Measurements from ENCODE around the gene MLLT10.

Gene MLLT10

DNA sequence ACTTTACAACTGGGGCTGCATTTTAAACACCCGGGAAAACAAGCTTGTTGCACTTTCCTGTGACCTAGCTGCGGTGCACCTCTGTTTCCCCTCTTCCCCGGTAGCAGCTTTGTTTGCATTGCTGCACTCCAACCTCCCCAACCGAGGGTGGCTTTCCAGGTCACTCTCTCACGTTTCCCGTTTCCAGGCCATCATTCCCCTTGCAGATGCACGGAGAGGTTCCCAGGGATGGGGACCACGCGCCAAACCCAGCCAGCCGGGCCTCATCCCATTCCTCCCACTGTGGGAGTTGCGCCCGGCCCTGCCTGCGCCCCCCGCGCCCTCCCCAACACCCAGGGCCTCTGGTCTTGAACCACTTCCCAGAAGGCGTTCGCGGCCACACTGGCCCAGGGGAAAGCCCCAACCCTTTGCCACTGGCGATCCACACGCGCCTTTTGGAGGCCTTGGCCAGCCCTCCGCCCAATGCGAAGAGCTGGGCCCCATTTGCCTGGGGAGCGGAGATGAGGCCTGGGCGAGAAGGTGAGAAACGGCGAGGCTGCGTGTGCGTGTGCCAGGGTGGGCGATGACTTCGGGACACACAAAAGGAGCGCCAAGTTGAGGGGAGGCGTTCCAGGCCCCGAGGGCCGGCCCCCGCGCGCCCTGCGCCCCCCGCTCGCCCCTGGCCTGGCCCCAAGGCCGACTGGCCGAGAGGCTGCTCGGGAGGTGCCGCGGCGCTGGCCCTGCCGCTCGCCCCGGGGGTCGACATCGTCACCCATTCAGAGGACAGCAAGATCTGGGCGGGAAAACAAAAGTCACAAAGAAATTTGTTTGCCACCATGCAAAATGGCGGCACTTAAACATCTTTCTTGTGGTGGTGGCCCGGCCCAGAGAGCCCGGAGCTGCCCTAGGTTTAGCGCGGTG, 24.4 kb upstream of the MLLT10 start:
- Histone ChIP-seq H3K9ac (no peak overlapping the region), H3K4me1 (no peaks in the 10 kb centered on the region), H2AFZ (peak overlapping the region; percentile 77), H3K9me3 (ENCODE audit: control insufficient read depth, low read length) (no peaks in the 10 kb centered on the region), H3K4me2 (ENCODE audit: low read length) (no peak overlapping the region), H3K79me2 (no peaks in the 10 kb centered on the region), H3K27ac (no peak overlapping the region), H3K36me3 (ENCODE audit: control insufficient read depth, insufficient read depth, low read length) (no peaks in the 10 kb centered on the region), H3K27me3 (ENCODE audit: control insufficient read depth, insufficient read depth, low read length) (no peaks in the 10 kb centered on the region), H3K4me3 (ENCODE audit: low read depth, low read length) (no peak overlapping the region)
- TF ChIP-seq, protein P1, sequence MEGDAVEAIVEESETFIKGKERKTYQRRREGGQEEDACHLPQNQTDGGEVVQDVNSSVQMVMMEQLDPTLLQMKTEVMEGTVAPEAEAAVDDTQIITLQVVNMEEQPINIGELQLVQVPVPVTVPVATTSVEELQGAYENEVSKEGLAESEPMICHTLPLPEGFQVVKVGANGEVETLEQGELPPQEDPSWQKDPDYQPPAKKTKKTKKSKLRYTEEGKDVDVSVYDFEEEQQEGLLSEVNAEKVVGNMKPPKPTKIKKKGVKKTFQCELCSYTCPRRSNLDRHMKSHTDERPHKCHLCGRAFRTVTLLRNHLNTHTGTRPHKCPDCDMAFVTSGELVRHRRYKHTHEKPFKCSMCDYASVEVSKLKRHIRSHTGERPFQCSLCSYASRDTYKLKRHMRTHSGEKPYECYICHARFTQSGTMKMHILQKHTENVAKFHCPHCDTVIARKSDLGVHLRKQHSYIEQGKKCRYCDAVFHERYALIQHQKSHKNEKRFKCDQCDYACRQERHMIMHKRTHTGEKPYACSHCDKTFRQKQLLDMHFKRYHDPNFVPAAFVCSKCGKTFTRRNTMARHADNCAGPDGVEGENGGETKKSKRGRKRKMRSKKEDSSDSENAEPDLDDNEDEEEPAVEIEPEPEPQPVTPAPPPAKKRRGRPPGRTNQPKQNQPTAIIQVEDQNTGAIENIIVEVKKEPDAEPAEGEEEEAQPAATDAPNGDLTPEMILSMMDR (IDR thresholded peaks at IDR 0.05) = no peak

DNA sequence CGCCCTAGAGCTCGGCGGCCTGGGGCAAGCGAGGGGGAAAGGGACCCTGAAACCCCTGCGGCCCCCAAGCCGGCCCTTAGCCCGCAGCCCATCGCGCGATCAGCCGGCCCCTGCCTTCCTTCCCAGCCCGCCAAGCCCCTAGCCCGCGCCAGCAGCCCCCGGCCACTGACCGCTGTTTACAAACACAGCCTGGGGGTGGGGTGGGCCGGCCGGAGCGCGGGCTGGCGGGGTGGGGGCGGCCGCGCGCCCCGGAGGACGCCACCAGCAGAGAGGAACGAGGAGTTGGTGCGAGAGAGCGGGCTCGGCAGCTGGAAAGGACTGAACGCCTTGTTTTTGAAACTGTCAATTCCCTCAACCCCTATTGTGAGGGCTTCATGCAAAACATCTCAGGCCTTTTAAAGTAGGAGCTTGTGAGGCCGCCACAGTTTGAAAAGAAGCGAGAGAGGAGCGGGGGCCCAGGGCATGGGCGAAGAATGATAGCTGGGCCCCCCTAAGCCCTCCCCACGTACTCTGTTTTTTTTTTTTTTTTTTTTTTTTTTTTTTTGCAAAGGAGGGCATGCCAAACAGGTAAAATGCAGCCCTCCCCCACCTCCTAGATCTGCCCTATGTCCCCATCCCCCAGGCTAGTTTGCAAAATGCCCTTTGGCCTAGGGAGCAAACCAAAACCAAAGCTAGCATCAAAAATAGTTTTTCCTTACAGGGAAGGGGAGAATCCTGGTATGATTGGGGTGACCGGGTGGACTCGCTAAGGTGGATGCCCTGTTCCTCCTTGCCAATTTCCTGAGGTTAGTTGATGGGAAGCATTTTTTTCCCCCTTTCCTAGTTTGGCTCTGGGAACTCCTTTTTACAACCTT, 23.6 kb upstream of the MLLT10 start:
- no peaks in the 10 kb centered on the region for H3K79me2 ChIP-seq
- H3K27me3 ChIP-seq (ENCODE audit: control insufficient read depth, insufficient read depth, low read length) = no peaks in the 10 kb centered on the region
- H3K36me3 ChIP-seq (ENCODE audit: control insufficient read depth, insufficient read depth, low read length) = no peaks in the 10 kb centered on the region
- H3K9me3 ChIP-seq (ENCODE audit: control insufficient read depth, low read length) = no peaks in the 10 kb centered on the region
- H3K4me3 ChIP-seq (ENCODE audit: low read depth, low read length) = no peak overlapping the region
- H3K27ac ChIP-seq = no peak overlapping the region
- peak overlapping the region; percentile 77 for H2AFZ ChIP-seq
- TF ChIP-seq, protein P1 (IDR thresholded peaks at IDR 0.05) = no peak
- no peak overlapping the region for H3K4me2 ChIP-seq (ENCODE audit: low read length)
- H3K4me1 ChIP-seq = no peaks in the 10 kb centered on the region
- H3K9ac ChIP-seq = no peak overlapping the region

DNA sequence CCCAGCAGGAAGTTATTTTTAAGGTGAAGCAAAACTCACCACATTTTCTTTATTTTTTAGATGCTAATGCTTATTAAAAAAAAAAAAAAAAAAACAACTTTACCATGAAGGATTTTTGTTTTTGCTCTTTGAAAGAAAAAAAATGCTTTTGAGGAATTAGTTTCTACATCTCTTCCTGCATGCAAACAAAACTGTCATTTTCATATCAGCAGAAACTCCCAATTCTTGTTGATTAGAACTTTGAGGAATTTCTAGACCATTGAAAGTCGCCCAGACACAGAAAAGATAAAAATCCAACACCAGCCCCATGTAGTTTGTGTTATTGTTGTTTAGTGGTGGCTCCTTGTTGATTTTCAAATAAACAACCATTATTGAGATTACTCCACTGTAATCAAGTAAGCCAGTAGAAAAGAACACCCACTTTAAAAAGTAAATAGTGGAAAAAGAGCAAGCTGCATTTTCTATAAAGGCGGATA, 22.9 kb upstream of the MLLT10 start:
- Histone ChIP-seq H3K9ac (no peak overlapping the region), H3K27me3 (ENCODE audit: control insufficient read depth, insufficient read depth, low read length) (no peaks in the 10 kb centered on the region), H3K27ac (no peak overlapping the region), H3K4me3 (ENCODE audit: low read depth, low read length) (no peak overlapping the region), H3K4me1 (peaks cover 4% of the 10 kb centered on the region), H3K4me2 (ENCODE audit: low read length) (no peak overlapping the region), H3K36me3 (ENCODE audit: control insufficient read depth, insufficient read depth, low read length) (no peaks in the 10 kb centered on the region), H3K79me2 (no peaks in the 10 kb centered on the region), H3K9me3 (ENCODE audit: control insufficient read depth, low read length) (no peaks in the 10 kb centered on the region), H2AFZ (no peak overlapping the region)
- TF ChIP-seq, protein P1 (IDR thresholded peaks at IDR 0.05) = no peak

DNA sequence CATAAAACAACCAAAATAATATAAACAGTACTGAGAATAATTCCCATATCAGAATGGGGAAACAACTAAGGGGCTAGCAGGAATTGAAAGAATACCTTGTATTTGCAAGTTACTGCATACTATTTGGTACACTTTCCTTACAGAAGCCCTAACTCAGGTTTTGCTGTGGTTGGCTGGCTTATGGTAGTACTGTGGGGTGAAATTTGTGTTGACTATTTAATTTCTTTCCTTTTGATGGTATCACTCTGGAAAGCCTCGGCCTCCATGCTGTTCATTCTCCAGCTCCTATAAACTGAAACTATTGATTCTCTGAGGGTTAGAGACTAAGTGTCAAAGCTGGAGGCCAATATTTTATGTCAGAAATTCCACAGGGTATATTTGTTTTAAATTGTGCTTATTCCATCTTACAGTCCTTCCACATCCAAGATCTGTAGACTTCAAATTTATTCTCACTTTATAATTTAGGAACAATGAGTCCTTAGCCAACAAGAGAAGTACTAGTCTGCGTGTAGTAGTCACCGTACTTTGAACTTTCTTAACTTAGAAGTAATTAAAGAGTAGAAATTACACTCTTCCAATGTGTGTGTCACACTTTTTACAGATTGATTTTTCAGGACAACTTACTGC, 22.0 kb upstream of the MLLT10 start:
- Histone ChIP-seq H3K4me1 (peaks cover 4% of the 10 kb centered on the region), H3K9me3 (ENCODE audit: control insufficient read depth, low read length) (no peaks in the 10 kb centered on the region), H3K27ac (no peak overlapping the region), H3K9ac (no peak overlapping the region), H3K79me2 (no peaks in the 10 kb centered on the region), H3K4me2 (ENCODE audit: low read length) (no peak overlapping the region), H3K4me3 (ENCODE audit: low read depth, low read length) (no peak overlapping the region), H3K36me3 (ENCODE audit: control insufficient read depth, insufficient read depth, low read length) (no peaks in the 10 kb centered on the region), H2AFZ (no peak overlapping the region), H3K27me3 (ENCODE audit: control insufficient read depth, insufficient read depth, low read length) (no peaks in the 10 kb centered on the region)
- TF ChIP-seq, protein P1 (IDR thresholded peaks at IDR 0.05) = no peak
